ENCODE measurements around the gene DCAF11.
"Not testable (repeated sequence)": the region's sequence is repeated elsewhere in the genome, so short reads cannot be mapped to it uniquely, and the experiment has no call there.

DCAF11 gene

GRCh38 chr14:24098229-24098926 is 16.2 kb upstream of the DCAF11 start:
- no peak for DNase-seq

- no peak for DNase-seq
Measured at GRCh38 chr14:24098927-24099813, 15.4 kb upstream of the DCAF11 start.

- DNase-seq = no peak
Measured at GRCh38 chr14:24100197-24100981, 14.2 kb upstream of the DCAF11 start.

- DNase-seq = no peak
Measured at GRCh38 chr14:24100982-24101494, 13.5 kb upstream of the DCAF11 start.

- DNase-seq = no peak
Measured at GRCh38 chr14:24102357-24103048, 12.1 kb upstream of the DCAF11 start.

- no peak for DNase-seq
Measured at GRCh38 chr14:24103451-24103850, 11.1 kb upstream of the DCAF11 start.

DNA sequence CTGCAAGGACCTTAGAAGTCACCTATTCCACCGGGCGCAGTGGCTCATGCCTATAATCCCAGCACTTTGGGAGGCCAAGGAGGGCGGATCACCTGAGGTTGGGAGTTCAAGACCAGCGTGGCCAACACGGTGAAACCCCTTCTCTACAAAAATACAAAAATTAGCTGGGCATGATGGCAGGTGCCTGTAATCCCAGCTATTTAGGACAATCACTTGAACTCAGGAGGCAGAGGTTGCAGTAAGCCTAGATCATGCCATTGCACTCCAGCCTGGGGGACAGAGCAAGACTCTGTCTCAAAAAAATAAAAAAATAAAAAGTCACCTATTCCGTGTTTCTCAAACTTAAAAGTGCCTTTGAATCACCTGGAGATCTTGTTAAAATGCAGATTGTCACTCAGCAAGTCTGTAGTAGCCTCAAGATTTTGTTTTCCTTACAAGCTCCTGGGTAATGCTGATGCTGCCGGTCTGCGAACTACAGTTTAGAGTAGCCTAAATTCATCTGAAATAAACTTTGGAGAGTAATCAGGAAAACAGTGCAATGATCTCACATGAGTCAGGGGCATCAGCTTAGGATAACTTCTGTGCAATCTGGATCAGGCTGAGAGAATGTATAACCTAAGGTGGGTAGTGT is 8.9 kb upstream of the DCAF11 start:
- not testable (repeated sequence) for DNase-seq

GRCh38 chr14:24106672-24107271 is 7.8 kb upstream of the DCAF11 start:
- DNase-seq = no peak

DNA sequence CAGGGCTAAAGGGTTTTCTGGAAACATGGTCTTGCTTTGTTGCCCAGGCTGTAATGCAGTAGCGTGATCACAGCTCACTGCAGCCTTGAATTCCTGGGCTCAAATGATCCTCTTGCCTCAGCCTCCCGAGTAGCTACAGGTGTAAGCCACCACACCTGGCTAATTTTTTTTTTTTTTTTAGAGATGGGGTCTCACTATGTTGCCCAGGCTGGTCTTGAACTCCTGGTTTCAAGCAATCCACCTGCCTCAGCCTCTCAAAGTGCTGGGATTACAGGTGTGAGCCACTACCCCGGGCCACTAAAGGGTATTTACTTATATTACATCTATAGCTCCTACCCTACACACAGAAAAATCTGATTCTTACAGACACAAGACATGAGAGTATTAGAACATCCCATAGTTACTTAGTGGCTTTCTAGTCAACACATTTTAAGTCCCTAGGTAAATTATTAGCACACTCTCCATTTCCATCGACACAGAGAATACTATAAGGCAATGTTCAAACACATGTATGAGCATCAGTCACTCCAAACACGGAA is 6.2 kb upstream of the DCAF11 start:
- DNase-seq = no peak

DNA sequence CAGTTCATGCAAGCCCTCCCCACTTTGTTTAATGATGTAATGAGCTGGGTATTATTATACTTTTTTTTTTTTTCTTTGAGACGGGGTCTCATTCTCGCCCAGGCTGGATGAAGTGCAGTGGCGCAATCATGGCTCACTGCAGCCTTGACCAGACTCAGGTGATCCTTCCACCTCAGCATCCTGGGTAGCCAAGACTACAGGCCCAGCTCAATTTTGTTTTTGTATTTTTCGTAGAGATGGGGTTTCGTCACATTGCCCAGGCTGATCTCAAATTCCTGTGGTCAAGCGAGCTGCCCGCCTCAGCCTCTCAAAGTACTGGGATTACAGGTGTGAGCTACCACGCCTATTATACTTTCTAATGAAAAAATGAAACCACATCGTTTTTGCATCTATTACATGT is 4.5 kb upstream of the DCAF11 start:
- no peak for DNase-seq

GRCh38 chr14:24110523-24110922 is 4.1 kb upstream of the DCAF11 start:
- DNase-seq = no peak

GRCh38 chr14:24113379-24113800 is 1.2 kb upstream of the DCAF11 start:
- DNase-seq = no peak

DNA sequence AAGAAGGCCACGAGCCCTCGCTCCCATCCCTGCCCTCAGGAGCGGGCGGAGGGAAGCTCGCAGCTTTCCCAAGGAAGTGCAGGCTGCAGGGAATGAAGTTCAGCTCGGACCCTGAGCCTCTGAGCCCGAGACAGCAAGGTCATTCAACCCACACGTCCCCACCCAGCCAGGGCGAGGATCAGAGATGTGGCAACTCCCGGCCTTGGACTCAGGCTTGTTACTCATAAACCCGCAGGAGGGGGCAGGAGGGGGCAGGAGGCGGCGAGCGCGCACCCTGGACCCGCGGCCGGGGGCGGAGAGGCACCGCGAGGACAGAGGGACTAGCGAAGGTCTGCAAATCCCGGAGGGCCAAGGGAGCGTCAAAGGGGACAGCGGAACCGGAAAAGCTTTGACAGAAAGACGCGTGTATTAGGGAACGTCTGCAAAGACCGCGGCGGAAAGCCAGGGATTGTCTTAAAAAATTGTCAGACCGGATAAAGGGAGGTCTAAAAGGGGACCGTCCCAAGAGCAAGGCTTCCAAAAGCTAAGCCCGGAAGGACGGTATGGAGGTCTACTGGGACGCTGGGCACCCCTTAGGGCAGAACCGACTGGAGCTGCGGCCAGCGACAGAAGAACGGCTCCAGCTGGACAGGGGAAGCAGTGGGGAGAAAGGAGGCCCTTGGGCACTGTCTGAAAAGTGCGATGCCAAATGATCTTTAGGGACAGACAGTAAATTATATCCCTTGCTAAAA is 611 bp upstream of the DCAF11 start:
- DNase-seq = peak; percentile 92

GRCh38 chr14:24115422-24116127 is 998 bp downstream of the DCAF11 start:
- no peak for DNase-seq

- DNase-seq = no peak
Measured at GRCh38 chr14:24116128-24116814, 1.7 kb downstream of the DCAF11 start.

- no peak for DNase-seq
Measured at GRCh38 chr14:24117179-24117578, 2.6 kb downstream of the DCAF11 start.

DNA sequence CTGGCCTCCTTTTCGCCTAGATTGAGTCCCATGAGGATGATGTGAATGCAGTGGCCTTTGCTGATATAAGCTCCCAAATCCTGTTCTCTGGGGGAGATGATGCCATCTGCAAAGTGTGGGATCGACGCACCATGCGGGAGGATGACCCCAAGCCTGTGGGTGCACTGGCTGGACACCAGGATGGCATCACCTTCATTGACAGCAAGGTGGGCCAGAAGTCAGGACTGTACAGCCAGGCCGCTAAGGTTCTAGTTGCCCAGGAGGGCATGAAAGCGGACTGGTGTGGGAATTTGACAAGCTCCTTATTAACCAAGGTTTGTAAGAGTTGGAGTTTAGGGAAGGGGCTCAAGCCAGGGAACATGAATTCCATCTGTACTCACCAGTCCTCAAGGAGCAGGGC is 5.1 kb downstream of the DCAF11 start:
- DNase-seq = no peak

DNA sequence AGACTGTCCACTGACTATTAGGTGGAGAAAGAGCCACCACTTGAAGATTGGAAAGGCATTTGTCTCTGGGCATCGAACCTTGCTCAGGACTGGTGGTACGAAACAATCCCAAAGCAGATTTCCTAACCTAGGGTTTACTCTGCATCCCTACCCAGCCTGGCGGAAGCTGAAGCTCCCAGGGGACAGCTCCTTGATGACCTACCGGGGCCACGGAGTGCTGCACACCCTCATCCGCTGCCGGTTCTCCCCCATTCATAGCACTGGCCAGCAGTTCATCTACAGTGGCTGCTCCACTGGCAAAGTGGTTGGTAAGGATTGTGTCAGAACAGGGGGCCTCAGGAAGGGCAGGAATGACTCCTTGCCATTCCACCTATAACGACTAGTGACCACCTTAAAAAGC is 6.6 kb downstream of the DCAF11 start:
- DNase-seq = no peak

- DNase-seq = no peak
Measured at GRCh38 chr14:24122416-24122815, 7.8 kb downstream of the DCAF11 start.
